SK-N-SH (cell line): ENCODE results near the gene EPHA5. TPM values are rescaled to one million over a fixed set of nuclear protein-coding genes. Genes with fewer than 3 reads are reported as not detected.

Experiments used
- CTCF ChIA-PET: fragments of 300-600, 350-600 bp; formaldehyde crosslinking; extraction: SDS; loops from one replicate; lab custom pipeline; 2021; lab: Yijun Ruan, JAX
- POLR2A ChIA-PET: fragments of 350-600 bp; sonication (Branson Sonifier 250); formaldehyde crosslinking; extraction: SDS; loops from one replicate; lab custom pipeline; 2020; ENCODE audit warnings: antibody characterized with exemption, inconsistent platforms; lab: Yijun Ruan, JAX
- DNase-seq: peaks from one replicate; pipeline ENCODE4 v3.0.0; 2012
- H2AFZ ChIP-seq: fragments of 200-600 bp; sonication (generic); 2 replicates; pipeline ENCODE4 v1.8.1; 2016; ENCODE audit warnings: antibody characterized with exemption, mild to moderate bottlenecking, low read depth
- H3F3A ChIP-seq: fragments of 200-600 bp; sonication (generic); replicated peaks from 2 replicates; pipeline ENCODE3; 2016; ENCODE audit warnings: antibody characterized with exemption, mild to moderate bottlenecking; ENCODE audit not compliant: insufficient read depth
- H3K27ac ChIP-seq, 2 experiments: fragments of 200-500 bp in 1 of 2; fragments of 200-600 bp in 1 of 2; sonication (Bioruptor generic) in 1 of 2; sonication (generic), shearing (Covaris generic) in 1 of 2; 2 replicates each; pipeline versions ENCODE4 v1.5.1 to v1.6.1; 2014 to 2016; ENCODE audit warnings: low read depth in 2 of 2, inconsistent platforms in 1 of 2, low read length in 1 of 2, mild to moderate bottlenecking in 1 of 2, mixed read lengths in 1 of 2
- H3K27me3 ChIP-seq: fragments of 200-600 bp; sonication (generic), shearing (Covaris generic); 2 replicates; pipeline ENCODE4 v1.6.1; 2016; ENCODE audit warnings: mixed run types; ENCODE audit not compliant: insufficient read depth
- H3K36me3 ChIP-seq, 2 experiments: fragments of 200-500 bp in 1 of 2; fragments of 200-600 bp in 1 of 2; sonication (Bioruptor generic) in 1 of 2; sonication (generic) in 1 of 2; replicated peaks in 1 of 2; 2 replicates each; pipeline versions ENCODE3 to v1.5.1; 2014 to 2016; ENCODE audit warnings: low read length in 1 of 2, mild to moderate bottlenecking in 1 of 2; ENCODE audit not compliant: insufficient read depth in 2 of 2, control insufficient read depth in 1 of 2
- H3K4me1 ChIP-seq, 2 experiments: fragments of 200-500 bp in 1 of 2; fragments of 200-600 bp in 1 of 2; sonication (Bioruptor generic) in 1 of 2; sonication (generic), shearing (Covaris generic) in 1 of 2; 2 replicates each; pipeline versions ENCODE4 v1.5.1 to v1.6.1; 2014 to 2016; ENCODE audit warnings: low read depth in 1 of 2, low read length in 1 of 2, mixed run types in 1 of 2; ENCODE audit not compliant: insufficient read depth in 2 of 2, control insufficient read depth in 1 of 2
- H3K4me2 ChIP-seq: fragments of 200-600 bp; sonication (generic), shearing (Covaris generic); 2 replicates; pipeline ENCODE4 v1.6.1; 2017; ENCODE audit warnings: mixed run types
- H3K4me3 ChIP-seq, 2 experiments: fragments of 200-500 bp in 1 of 2; fragments of 200-600 bp in 1 of 2; sonication (Bioruptor generic) in 1 of 2; sonication (generic), shearing (Covaris generic) in 1 of 2; 2 replicates each; pipeline versions ENCODE4 v1.5.1 to v1.8.1; 2014 to 2016; ENCODE audit warnings: low read depth in 2 of 2, inconsistent platforms in 1 of 2, low read length in 1 of 2, mild to moderate bottlenecking in 1 of 2, mixed read lengths in 1 of 2, moderate library complexity in 1 of 2
- H3K79me2 ChIP-seq: fragments of 200-600 bp; sonication (generic); 2 replicates; pipeline ENCODE4 v1.8.1; 2017; ENCODE audit warnings: mild to moderate bottlenecking; ENCODE audit not compliant: insufficient read depth
- H3K9ac ChIP-seq: fragments of 200-600 bp; sonication (generic); 2 replicates; pipeline ENCODE4 v1.6.1; 2017; ENCODE audit warnings: mixed run types
- H3K9me2 ChIP-seq: fragments of 200-600 bp; sonication (generic); 2 replicates; pipeline ENCODE4 v1.6.1; 2017; ENCODE audit warnings: mixed run types
- H3K9me3 ChIP-seq: fragments of 200-600 bp; sonication (generic); 2 replicates; pipeline ENCODE4 v1.6.1; 2017; ENCODE audit warnings: mixed run types, mild to moderate bottlenecking, moderate library complexity
- H4K20me1 ChIP-seq: fragments of 200-600 bp; sonication (generic); 2 replicates; pipeline ENCODE4 v1.6.1; 2017; ENCODE audit warnings: mild to moderate bottlenecking, mixed run types; ENCODE audit not compliant: insufficient read depth
- EP300 ChIP-seq, 2 experiments: IDR thresholded peaks; 2 replicates each; pipeline versions ENCODE4 v1.4.0 to v1.6.1; 2012; ENCODE audit warnings: borderline replicate concordance in 1 of 2, low read depth in 1 of 2, low read length in 1 of 2
- FOSL2 ChIP-seq: IDR thresholded peaks from 2 replicates; pipeline ENCODE4 v1.4.0; 2012; ENCODE audit warnings: low read depth, mild to moderate bottlenecking, moderate library complexity, borderline replicate concordance
- GABPA ChIP-seq: IDR thresholded peaks from 2 replicates; pipeline ENCODE4 v1.4.0; 2012; ENCODE audit warnings: low read depth, mild to moderate bottlenecking
- IRF3 ChIP-seq: fragments of 150-350 bp; IDR thresholded peaks from 2 replicates; pipeline ENCODE4 v1.6.1; 2016; ENCODE audit warnings: mild to moderate bottlenecking, low read depth, low read length
- NFIC ChIP-seq: IDR thresholded peaks from 2 replicates; pipeline ENCODE4 v1.4.0; 2012; ENCODE audit warnings: borderline replicate concordance
- NRF1 ChIP-seq: IDR thresholded peaks from 2 replicates; pipeline ENCODE4 v1.6.1; 2012; ENCODE audit warnings: low read depth, mild to moderate bottlenecking, low read length
- REST ChIP-seq: IDR thresholded peaks from 2 replicates; pipeline ENCODE4 v1.6.1; 2012; ENCODE audit warnings: mild to moderate bottlenecking, low read depth, low read length, moderate library complexity
- SMC3 ChIP-seq: IDR thresholded peaks from 2 replicates; pipeline ENCODE4 v1.6.1; 2012; ENCODE audit warnings: low read depth, low read length, improper control_type of control experiment
- USF2 ChIP-seq: fragments of 150-350 bp; IDR thresholded peaks from 2 replicates; pipeline ENCODE4 v1.6.1; 2017; ENCODE audit warnings: antibody characterized with exemption, low read length, low read depth, borderline replicate concordance
- YY1 ChIP-seq: IDR thresholded peaks from 2 replicates; pipeline ENCODE4 v1.4.0; 2012; ENCODE audit warnings: low read depth, mild to moderate bottlenecking
- WGBS: methylation state at CpG from one replicate; pipeline ENCODE4 v1.1.6; 2017; ENCODE audit warnings: low lambda C conversion rate; 5-methylcytosine and 5-hydroxymethylcytosine counted together
- polyA plus RNA-seq, 3 experiments: library from polyadenylated mRNA; depleted of rRNA; stranded (reverse); fragments of >200 nt; gene quantifications; 2 replicates each; pipeline ENCODE4 v1.2.3, GENCODE V29; 2012

Gene EPHA5
- polyA plus RNA-seq, 1 of the 3 experiments (the other 2 are of a cell fraction) = not detected

GRCh38 chr4:65344278-65344825 is 325.9 kb downstream of the EPHA5 start (continued):
- TF ChIP-seq USF2 = no peak
- no peak for TF ChIP-seq GABPA
- TF ChIP-seq NRF1 = no peak
- no peak for TF ChIP-seq EP300 (IDR thresholded peaks at IDR 0.05; ENCODE audit: borderline replicate concordance in 1 of 2, low read depth in 1 of 2, low read length in 1 of 2)
- no peak for TF ChIP-seq NFIC
- TF ChIP-seq FOSL2 = no peak
- TF ChIP-seq REST = no peak

- Histone ChIP-seq H3K79me2 (no peaks in the 10 kb centered on the region), H3K4me1 (no peaks in the 10 kb centered on the region), H3K9me3 (no peaks in the 10 kb centered on the region), H3K36me3 (no peaks in the 10 kb centered on the region), H3K27ac (no peak overlapping the region), H3K27me3 (no peaks in the 10 kb centered on the region), H4K20me1 (no peaks in the 10 kb centered on the region), H3F3A (no peaks in the 10 kb centered on the region), H3K9me2 (no peaks in the 10 kb centered on the region), H3K4me2 (no peak overlapping the region), H3K9ac (no peak overlapping the region), H3K4me3 (no peak overlapping the region), H2AFZ (no peak overlapping the region)
- DNase-seq = no peak
- TF ChIP-seq IRF3 = no peak
- no peak for TF ChIP-seq SMC3
- TF ChIP-seq YY1 = no peak
- TF ChIP-seq EP300 (IDR thresholded peaks at IDR 0.05; ENCODE audit: borderline replicate concordance in 1 of 2, low read depth in 1 of 2, low read length in 1 of 2) = no peak
- ChIA-PET POLR2A (no interaction called here), CTCF (interaction anchor here (1.2 kb wide), 1 partner anchor 9 kb away, joined by 4 read pairs; no protein-coding TSS in a partner anchor)
- WGBS = 4% methylated on average over 1 of the region's 1 CpG
Observed at GRCh38 chr4:65343342-65343741, 326.9 kb downstream of the EPHA5 start.
